Esophagus muscularis mucosa (tissue), 4 donors: ENCODE results near the gene GMEB2. TPM values are rescaled to one million over a fixed set of nuclear protein-coding genes. Genes with fewer than 3 reads are reported as not detected.

Experiments used
- DNase-seq: peaks from one replicate; pipeline ENCODE4 v3.0.0-alpha.2; 2017; ENCODE audit errors: extremely low spot score
- H3K27ac ChIP-seq, 4 donors: fragments of 200-600 bp; sonication (generic); replicated peaks in 1 of 4; 1 replicate in 3 of 4; 2 replicates in 1 of 4; pipeline ENCODE4 v1.5.1; 2016 to 2019; ENCODE audit warnings: mild to moderate bottlenecking in 1 of 4
- H3K27me3 ChIP-seq, 4 donors: fragments of 200-600 bp; sonication (generic); one replicate each; pipeline versions ENCODE4 v1.5.1 to v1.6.0; 2016 to 2019
- H3K36me3 ChIP-seq, 4 donors: fragments of 200-600 bp; sonication (generic); one replicate each; pipeline ENCODE4 v1.5.1; 2016 to 2019
- H3K4me1 ChIP-seq, 4 donors: fragments of 200-600 bp; sonication (generic); one replicate each; pipeline ENCODE4 v1.5.1; 2016 to 2019
- H3K4me3 ChIP-seq, 4 donors: fragments of 200-600 bp; sonication (generic); 1 replicate in 2 of 4; 2 replicates in 2 of 4; pipeline ENCODE4 v1.5.1; 2016 to 2019; ENCODE audit warnings: mild to moderate bottlenecking in 4 of 4, moderate library complexity in 1 of 4
- H3K9me3 ChIP-seq, 4 donors: fragments of 200-600 bp; sonication (generic); 1 replicate in 3 of 4; 2 replicates in 1 of 4; pipeline ENCODE4 v1.5.1; 2016 to 2019
- CTCF ChIP-seq, 3 experiments: fragments of 200-600 bp in 2 of 3; fragments of 450-650 bp in 1 of 3; sonication (generic) in 2 of 3; IDR thresholded peaks; one replicate each; pipeline ENCODE4 v1.5.1; 2017 to 2019; ENCODE audit warnings: antibody characterized with exemption in 3 of 3, mild to moderate bottlenecking in 2 of 3, moderate library complexity in 1 of 3
- EP300 ChIP-seq: sonication (generic); formaldehyde crosslinking; IDR thresholded peaks from one replicate; pipeline ENCODE4 v1.6.1; 2017; ENCODE audit warnings: antibody characterized with exemption
- POLR2A ChIP-seq: fragments of 450-650 bp; IDR thresholded peaks from one replicate; pipeline ENCODE4 v1.6.1; 2017; ENCODE audit warnings: antibody characterized with exemption, moderate library complexity, mild to moderate bottlenecking, low read depth
- POLR2AphosphoS5 ChIP-seq, 2 donors: sonication (generic); formaldehyde crosslinking; IDR thresholded peaks; one replicate each; pipeline ENCODE4 v1.6.1; 2017; ENCODE audit warnings: antibody characterized with exemption in 2 of 2
- WGBS: methylation state at CpG from one replicate; pipeline ENCODE4 v1.1.5; 2018; 5-methylcytosine and 5-hydroxymethylcytosine counted together
- intact Hi-C: fragments of 100-400 bp; cut with DNase I; formaldehyde crosslinking; loops from one replicate; pipeline ENCODE4 v1.15.1; 2023
- total RNA-seq, 4 donors: library from RNA; depleted of rRNA; stranded (reverse); fragments of >200 nt; gene quantifications; one replicate each; pipeline versions ENCODE4 v1.1.0 to v1.2.1, GENCODE V29; 2016

GMEB2 gene
- total RNA-seq, 4 donors from 2014 or later: 11.1 to 19.1 (median 14.0) TPM

- Histone ChIP-seq H3K36me3 (peaks cover 9 to 32% (median 31%) of the 10 kb centered on the region in 4 donors), H3K4me3 (peak within 1 kb of the TSS; percentile 65 to 75 (median 70)), H3K27me3 (no peaks in the 10 kb centered on the region), H3K4me1 (peaks cover 27 to 43% (median 40%) of the 10 kb centered on the region in 4 donors), H3K27ac (peak within 1 kb of the TSS; percentile 86 to 91 (median 87)), H3K9me3 (no peaks in the 10 kb centered on the region)
- peak; percentile 97 for DNase-seq
- WGBS: 2% methylated on average over 66 of the region's 73 CpGs
- TF ChIP-seq CTCF (IDR thresholded peaks at IDR 0.05) (peak in 1 of 3 experiments; percentile 4), EP300 (no peak), POLR2AphosphoS5 (IDR thresholded peaks at IDR 0.05) (peak; percentile 68 to 84), POLR2A (peak; percentile 54)
- intact Hi-C loops: loop anchor here (5.0 to 10.0 kb wide), 2 partner anchors 49 to 123 kb away; partner anchors contain the start of genes ARFRP1, PTK6 and ZGPAT
These were observed 31.2 kb upstream of the GMEB2 start, which contains the start of gene RTEL1 for GRCh38 chr20:63657937-63658748. Gene RTEL1, plus strand, starts transcription at chr20:63658312. Its CDS starts 1,091 bp downstream, at chr20:63659403.

GRCh38 chr20:63657260-63657936 is 30.5 kb upstream of the GMEB2 start:
- peaks cover 0 to 5% (median 0%) of the 10 kb centered on the region in 4 donors for H3K27me3 ChIP-seq
- DNase-seq: no peak
- no peaks in the 10 kb centered on the region for H3K9me3 ChIP-seq
- H3K4me3 ChIP-seq: peak overlapping the region; percentile 65 to 75 (median 70)
- H3K4me1 ChIP-seq: peaks cover 32 to 50% (median 47%) of the 10 kb centered on the region in 4 donors
- H3K36me3 ChIP-seq: peaks cover 3 to 25% (median 24%) of the 10 kb centered on the region in 4 donors
- intact Hi-C loops: loop anchor here (5.0 to 10.0 kb wide), 2 partner anchors 50 to 123 kb away; partner anchors contain the start of genes ARFRP1, PTK6 and ZGPAT
- no peak for TF ChIP-seq CTCF (IDR thresholded peaks at IDR 0.05)
- no peak for TF ChIP-seq POLR2A
- no peak for TF ChIP-seq POLR2AphosphoS5 (IDR thresholded peaks at IDR 0.05)
- TF ChIP-seq EP300: no peak
- WGBS: 70% methylated on average over 16 of the region's 31 CpGs
- peak overlapping the region; percentile 86 to 91 (median 87) for H3K27ac ChIP-seq

GRCh38 chr20:63656451-63656850 is 29.6 kb upstream of the GMEB2 start:
- H3K36me3 ChIP-seq: peaks cover 0 to 16% (median 15%) of the 10 kb centered on the region in 4 donors
- no peaks in the 10 kb centered on the region for H3K9me3 ChIP-seq
- no peak overlapping the region for H3K27ac ChIP-seq
- no peak for DNase-seq
- peaks cover 0 to 11% (median 0%) of the 10 kb centered on the region in 4 donors for H3K27me3 ChIP-seq
- TF ChIP-seq EP300 (no peak), CTCF (IDR thresholded peaks at IDR 0.05) (no peak)
- intact Hi-C loops: loop anchor here (5.0 to 10.0 kb wide), 2 partner anchors 51 to 122 kb away; partner anchors contain the start of genes ARFRP1, PTK6 and ZGPAT
- peaks cover 42 to 59% (median 57%) of the 10 kb centered on the region in 4 donors for H3K4me1 ChIP-seq
- no peak overlapping the region for H3K4me3 ChIP-seq
- WGBS: 88% methylated on average over 3 of the region's 3 CpGs

GRCh38 chr20:63655249-63655648 is 28.3 kb upstream of the GMEB2 start:
- intact Hi-C loops: loop anchor here (5.0 to 10.0 kb wide), 2 partner anchors 52 to 120 kb away; partner anchors contain the start of genes ARFRP1, PTK6 and ZGPAT
- DNase-seq: no peak
- Histone ChIP-seq H3K27ac (no peak overlapping the region), H3K4me1 (peaks cover 42 to 62% (median 60%) of the 10 kb centered on the region in 4 donors), H3K27me3 (peaks cover 0 to 11% (median 0%) of the 10 kb centered on the region in 4 donors), H3K9me3 (no peaks in the 10 kb centered on the region), H3K4me3 (no peak overlapping the region), H3K36me3 (peaks cover 0 to 4% (median 3%) of the 10 kb centered on the region in 4 donors)
- WGBS: 97% methylated on average over 4 of the region's 4 CpGs
- TF ChIP-seq CTCF (IDR thresholded peaks at IDR 0.05) (no peak), POLR2A (no peak), POLR2AphosphoS5 (IDR thresholded peaks at IDR 0.05) (no peak), EP300 (no peak)
